Measurements from ENCODE around the gene TMEM45A.
A peak's percentile ranks its signal among the peaks of the same experiment; 100 is the strongest.
"Not testable (repeated sequence)": the region's sequence is repeated elsewhere in the genome, so short reads cannot be mapped to it uniquely, and the experiment has no call there.

TMEM45A gene

DNA sequence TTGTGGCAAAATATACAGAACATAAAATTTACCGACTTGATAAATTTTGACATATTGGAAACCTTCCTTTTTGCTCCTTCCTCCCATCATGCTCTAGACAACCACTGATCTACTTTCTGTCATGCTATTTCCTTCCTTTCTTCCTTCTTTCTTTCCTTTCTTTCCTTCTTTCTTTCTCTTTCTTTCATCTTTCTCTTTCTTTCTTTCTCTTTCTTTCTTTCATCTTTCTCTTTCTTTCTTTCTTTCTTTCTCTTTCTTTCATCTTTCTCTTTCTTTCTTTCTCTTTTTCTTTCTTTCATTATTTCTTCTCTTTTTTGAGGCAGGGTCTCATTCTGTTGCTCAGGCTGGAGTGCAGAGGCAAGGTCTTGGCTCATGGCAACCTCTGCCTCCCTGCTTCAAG is 8.9 kb upstream of the TMEM45A start:
- DNase-seq (ENCODE audit: low spot score) = no peak

GRCh38 chr3:100486808-100487207 is 5.6 kb upstream of the TMEM45A start:
- no peak for DNase-seq (ENCODE audit: low spot score)

- no peak for DNase-seq (ENCODE audit: low spot score)
These were observed 3.3 kb upstream of the TMEM45A start for GRCh38 chr3:100489118-100489517.

GRCh38 chr3:100496711-100497261 is 4.4 kb downstream of the TMEM45A start:
- peak; percentile 43 for DNase-seq (ENCODE audit: low spot score)

DNA sequence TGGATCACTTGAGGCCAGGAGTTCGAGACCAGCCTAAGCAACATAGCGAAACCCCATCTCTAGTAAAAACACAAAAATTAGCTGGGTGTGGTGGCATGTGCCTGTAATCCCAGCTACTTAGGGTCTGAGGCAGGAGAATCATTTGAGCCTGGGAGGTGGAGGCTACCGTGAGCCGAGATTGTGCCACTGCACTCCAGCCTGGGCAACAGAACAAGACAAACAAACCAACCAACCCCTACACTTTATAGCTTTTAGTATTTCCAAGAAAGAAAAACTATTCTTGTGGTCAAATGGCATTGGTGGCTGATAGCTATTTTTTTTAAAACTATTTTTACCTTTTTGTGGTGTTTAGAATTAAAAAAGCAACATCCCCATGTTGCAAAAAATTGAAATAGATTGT is 7.2 kb downstream of the TMEM45A start:
- DNase-seq (ENCODE audit: low spot score) = no peak

DNA sequence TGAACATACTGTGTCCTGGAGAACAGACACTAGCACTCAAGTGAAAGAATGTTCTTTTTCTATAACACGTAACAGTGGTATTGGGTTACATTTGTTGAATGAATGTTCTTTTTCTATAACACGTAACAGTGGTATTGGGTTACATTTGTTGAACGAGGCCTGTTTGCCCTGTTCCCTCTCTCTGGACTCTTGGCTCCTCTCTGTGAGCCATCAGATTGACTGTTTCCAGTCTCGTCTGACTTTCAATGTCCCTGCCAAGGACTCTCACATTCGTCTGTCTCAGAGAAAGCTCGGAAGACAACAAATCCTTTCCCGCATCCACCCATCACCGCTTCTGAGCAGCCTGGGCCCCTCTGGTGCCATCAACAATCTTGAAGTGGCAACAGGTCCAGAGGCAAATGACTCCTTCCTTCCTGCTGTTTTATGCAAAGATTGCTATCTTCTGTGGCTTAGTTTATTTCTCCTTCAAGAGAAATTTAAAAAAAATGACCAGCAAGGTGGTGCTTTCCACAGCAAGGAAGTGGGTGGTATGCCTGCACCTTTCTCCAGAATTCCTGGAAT is 8.0 kb downstream of the TMEM45A start:
- DNase-seq (ENCODE audit: low spot score) = no peak

- DNase-seq (ENCODE audit: low spot score) = no peak
These were observed 11.0 kb downstream of the TMEM45A start for GRCh38 chr3:100503448-100503847.

GRCh38 chr3:100506355-100506754 is 13.9 kb downstream of the TMEM45A start:
- DNase-seq (ENCODE audit: low spot score) = no peak

DNA sequence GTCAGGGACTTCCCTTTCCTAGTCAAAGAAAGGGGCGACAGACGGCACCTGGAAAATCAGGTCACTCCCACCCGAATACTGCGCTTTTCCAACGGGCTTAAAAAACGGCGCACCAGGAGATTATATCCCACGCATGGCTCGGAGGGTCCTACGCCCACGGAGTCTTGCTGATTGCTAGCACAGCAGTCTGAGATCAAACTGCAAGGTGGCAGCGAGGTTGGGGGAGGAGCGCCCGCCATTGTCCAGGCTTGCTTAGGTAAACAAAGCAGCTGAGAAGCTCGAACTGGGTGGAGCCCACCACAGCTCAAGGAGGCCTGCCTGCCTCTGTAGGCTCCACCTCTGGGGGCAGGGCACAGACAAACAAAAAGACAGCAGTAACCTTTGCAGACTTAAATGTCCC is 17.4 kb downstream of the TMEM45A start:
- DNase-seq (ENCODE audit: low spot score) = not testable (repeated sequence)

- no peak for DNase-seq (ENCODE audit: low spot score)
These were observed 23.8 kb downstream of the TMEM45A start for GRCh38 chr3:100516232-100516631.

- no peak for DNase-seq (ENCODE audit: low spot score)
These were observed 24.4 kb downstream of the TMEM45A start for GRCh38 chr3:100516838-100517237.

GRCh38 chr3:100517276-100517675 is 24.9 kb downstream of the TMEM45A start:
- no peak for DNase-seq (ENCODE audit: low spot score)

- DNase-seq (ENCODE audit: low spot score) = no peak
These were observed 25.8 kb downstream of the TMEM45A start for GRCh38 chr3:100518244-100518643.

- DNase-seq (ENCODE audit: low spot score) = no peak
These were observed 26.6 kb downstream of the TMEM45A start for GRCh38 chr3:100518983-100519382.

- DNase-seq (ENCODE audit: low spot score) = no peak
These were observed 29.0 kb downstream of the TMEM45A start for GRCh38 chr3:100521439-100521845.

DNA sequence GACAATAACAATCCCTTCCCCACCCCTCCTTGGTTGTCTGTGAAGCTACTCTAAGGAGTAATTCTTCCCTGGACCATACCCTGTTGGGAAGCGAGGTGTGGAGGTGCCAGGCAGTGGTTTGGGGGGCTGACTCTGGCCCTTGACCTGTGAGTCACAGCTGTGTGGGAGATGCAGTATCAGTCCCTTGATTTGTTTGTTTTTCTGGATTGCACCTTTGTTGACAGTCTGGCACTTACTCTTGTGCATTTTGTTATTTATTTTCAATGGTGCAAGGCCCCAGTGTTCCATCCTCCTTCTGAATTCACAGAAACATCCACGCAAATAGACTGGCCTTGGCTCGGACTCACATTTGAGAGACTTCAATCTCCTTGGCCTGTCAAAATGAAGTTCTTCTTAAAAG is 29.7 kb downstream of the TMEM45A start:
- DNase-seq (ENCODE audit: low spot score) = no peak

DNA sequence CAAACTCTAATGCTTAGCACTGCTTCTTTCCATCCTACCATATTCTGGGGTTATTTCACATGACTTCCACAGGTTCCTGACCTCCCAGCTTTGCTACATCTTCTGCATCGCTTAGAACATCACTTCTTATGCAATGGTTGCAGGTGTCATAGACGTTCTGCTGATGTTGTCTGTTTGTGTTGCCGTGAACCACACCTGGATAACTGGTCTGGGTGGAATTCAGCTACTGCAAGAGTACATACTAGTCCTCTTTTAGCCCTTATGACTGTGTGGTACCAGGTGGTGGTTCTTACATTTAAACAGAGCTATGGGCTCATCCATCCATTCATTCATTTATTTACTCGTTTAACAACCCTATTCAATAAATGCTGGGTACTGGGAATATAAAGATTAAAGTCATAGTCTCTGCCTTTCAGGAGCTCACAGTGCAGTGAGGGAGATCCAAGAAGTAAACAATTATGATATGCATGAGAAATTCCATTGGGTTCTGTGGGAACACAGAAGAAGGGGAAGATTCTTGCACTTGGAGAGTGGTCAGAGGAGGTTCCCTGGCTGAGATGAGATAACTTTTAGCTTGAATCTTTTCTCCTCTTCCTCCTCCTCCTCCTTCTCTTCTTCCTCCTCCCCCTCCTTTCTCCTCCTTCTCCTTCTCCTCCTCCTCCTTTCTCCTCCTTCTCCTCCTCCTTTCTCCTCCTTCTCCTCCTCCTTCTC is 30.8 kb downstream of the TMEM45A start:
- no peak for DNase-seq (ENCODE audit: low spot score)

DNA sequence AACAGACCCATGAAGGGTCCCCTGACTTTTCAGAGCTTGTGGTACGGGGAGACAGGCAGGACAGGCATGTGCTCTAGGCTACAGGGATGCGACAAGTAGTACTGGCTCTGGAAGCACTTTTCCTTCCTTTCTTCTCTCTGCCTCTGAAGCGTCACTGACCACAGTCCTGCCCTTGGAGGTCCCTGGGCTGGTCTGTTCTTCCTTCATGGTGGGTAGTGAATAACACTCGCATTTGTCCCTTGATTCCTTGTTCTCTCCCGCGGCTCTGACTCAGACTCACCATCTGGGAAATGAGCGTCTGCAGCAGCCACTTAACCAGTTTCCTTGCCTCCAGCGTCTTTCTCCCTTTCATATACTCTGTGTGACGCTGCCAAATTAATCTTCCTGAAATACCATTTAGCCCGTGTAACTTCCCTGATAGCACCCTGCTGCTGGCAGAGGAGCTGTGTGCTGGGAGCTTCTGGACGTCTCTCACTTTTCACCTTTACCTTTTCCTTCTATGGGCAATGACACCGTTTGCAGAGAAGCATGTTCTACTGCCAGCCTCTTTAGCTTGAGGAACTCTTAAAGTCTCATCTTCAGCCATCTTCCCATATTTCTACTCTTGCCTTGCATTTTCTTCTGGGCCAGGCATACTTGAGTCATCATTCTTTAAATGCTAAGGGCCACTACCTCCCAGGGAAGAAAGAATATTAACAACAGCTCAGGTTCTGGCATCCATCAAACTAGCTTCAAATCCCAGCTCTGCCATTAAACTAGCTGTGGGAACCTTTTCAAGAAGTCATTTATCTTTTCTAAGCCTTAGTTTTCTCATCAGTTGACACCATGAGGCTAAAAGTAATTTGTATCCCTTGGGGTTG is 33.6 kb downstream of the TMEM45A start:
- DNase-seq (ENCODE audit: low spot score) = peak; percentile 58

- no peak for DNase-seq (ENCODE audit: low spot score)
These were observed 34.4 kb downstream of the TMEM45A start for GRCh38 chr3:100526613-100527346.

- no peak for DNase-seq (ENCODE audit: low spot score)
These were observed 34.9 kb downstream of the TMEM45A start for GRCh38 chr3:100527347-100527735.

DNA sequence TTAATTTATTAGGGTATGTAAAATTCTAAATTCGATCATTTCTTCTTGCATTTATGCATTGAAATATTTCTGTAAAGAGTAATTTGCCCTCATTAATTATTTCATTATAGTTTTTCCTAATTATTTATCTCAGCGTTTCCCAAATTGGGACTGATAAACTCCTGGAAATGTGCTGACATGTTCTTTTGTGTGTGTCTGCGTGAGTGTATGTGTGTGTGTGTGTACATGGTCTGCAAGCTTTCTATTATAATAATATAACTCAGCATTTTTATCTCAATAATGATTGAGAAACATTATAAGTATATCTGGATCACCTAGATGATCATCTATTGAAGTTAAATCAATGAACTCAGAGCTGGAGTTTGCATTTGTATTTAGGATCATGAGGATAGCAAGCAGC is 38.7 kb downstream of the TMEM45A start:
- no peak for DNase-seq (ENCODE audit: low spot score)

GRCh38 chr3:100532411-100532810 is 40.0 kb downstream of the TMEM45A start:
- no peak for DNase-seq (ENCODE audit: low spot score)

All from hepatic stellate cell (primary cell).